Neuronal stem cell (in vitro differentiated cells): ENCODE measurements around the gene KLHL10.

Experiments used
- DNase-seq: peaks from one replicate; pipeline ENCODE4 v3.0.0-alpha.2; 2013; ENCODE audit warnings: low spot score
- H2AFZ ChIP-seq: one replicate; pipeline ENCODE4 v1.6.1; 2013; ENCODE audit warnings: mild to moderate bottlenecking, low read length, inconsistent platforms
- H2AK5ac ChIP-seq: 2 replicates; pipeline ENCODE4 v1.6.1; 2013; ENCODE audit warnings: low read depth, mild to moderate bottlenecking, inconsistent platforms, low read length, moderate library complexity, mixed read lengths
- H2BK120ac ChIP-seq: 2 replicates; pipeline ENCODE4 v1.6.1; 2013; ENCODE audit warnings: low read depth, mild to moderate bottlenecking, inconsistent platforms, low read length, moderate library complexity, mixed read lengths
- H2BK12ac ChIP-seq: one replicate; pipeline ENCODE4 v1.6.1; 2013; ENCODE audit warnings: low read length, inconsistent platforms
- H2BK15ac ChIP-seq: 2 replicates; pipeline ENCODE4 v1.6.1; 2013; ENCODE audit warnings: mild to moderate bottlenecking, low read length, inconsistent platforms, mixed read lengths
- H2BK5ac ChIP-seq: one replicate; pipeline ENCODE4 v1.6.1; 2013; ENCODE audit warnings: inconsistent platforms, mild to moderate bottlenecking, low read length, moderate library complexity
- H3K14ac ChIP-seq: one replicate; pipeline ENCODE4 v1.6.1; 2013; ENCODE audit warnings: low read length, inconsistent platforms
- H3K18ac ChIP-seq: 2 replicates; pipeline ENCODE4 v1.6.1; 2013; ENCODE audit warnings: low read length, inconsistent platforms
- H3K23ac ChIP-seq: 2 replicates; pipeline ENCODE4 v1.6.1; 2013; ENCODE audit warnings: low read depth, mild to moderate bottlenecking, mixed read lengths, low read length, inconsistent platforms; ENCODE audit not compliant: poor library complexity
- H3K27ac ChIP-seq: replicated peaks from 3 replicates; pipeline ENCODE4 v1.5.1; 2013; ENCODE audit warnings: low read length, inconsistent platforms
- H3K27me3 ChIP-seq, 3 experiments: 2 replicates each; pipeline ENCODE4 v1.6.1; 2013; ENCODE audit warnings: low read length in 3 of 3, mild to moderate bottlenecking in 2 of 3, inconsistent platforms in 1 of 3, low read depth in 1 of 3, mixed read lengths in 1 of 3, moderate library complexity in 1 of 3; ENCODE audit not compliant: control insufficient read depth in 3 of 3, insufficient read depth in 3 of 3
- H3K36me3 ChIP-seq, 2 donors: replicated peaks in 1 of 2; 2 replicates each; pipeline ENCODE4 v1.6.1; 2013; ENCODE audit warnings: low read length in 2 of 2; ENCODE audit not compliant: control insufficient read depth in 2 of 2, insufficient read depth in 2 of 2
- H3K4ac ChIP-seq: 2 replicates; pipeline ENCODE4 v1.6.1; 2013; ENCODE audit warnings: inconsistent platforms, mild to moderate bottlenecking, low read length, moderate library complexity
- H3K4me1 ChIP-seq, 2 donors: 1 replicate in 1 of 2; 2 replicates in 1 of 2; pipeline ENCODE4 v1.6.1; 2013; ENCODE audit warnings: low read length in 2 of 2, low read depth in 1 of 2; ENCODE audit not compliant: control insufficient read depth in 2 of 2, insufficient read depth in 1 of 2
- H3K4me2 ChIP-seq: one replicate; pipeline ENCODE4 v1.6.1; 2013; ENCODE audit warnings: mild to moderate bottlenecking, low read length, inconsistent platforms; ENCODE audit not compliant: insufficient read depth, poor library complexity, severe bottlenecking
- H3K4me3 ChIP-seq, 2 donors: 2 replicates each; pipeline ENCODE4 v1.5.1; 2013; ENCODE audit warnings: low read length in 2 of 2, mild to moderate bottlenecking in 2 of 2, inconsistent platforms in 1 of 2, moderate library complexity in 1 of 2
- H3K79me1 ChIP-seq: one replicate; pipeline ENCODE4 v1.6.1; 2013; ENCODE audit warnings: low read depth, mild to moderate bottlenecking, inconsistent platforms, low read length, moderate library complexity
- H3K9ac ChIP-seq: one replicate; pipeline ENCODE4 v1.6.1; 2013; ENCODE audit warnings: mild to moderate bottlenecking, low read depth, low read length, inconsistent platforms; ENCODE audit not compliant: poor library complexity
- H3K9me3 ChIP-seq, 2 donors: replicated peaks in 1 of 2; 2 replicates each; pipeline versions ENCODE3 to v1.6.1; 2013; ENCODE audit warnings: low read length in 2 of 2, mild to moderate bottlenecking in 2 of 2, inconsistent platforms in 1 of 2, low read depth in 1 of 2, mixed read lengths in 1 of 2, moderate library complexity in 1 of 2; ENCODE audit not compliant: control insufficient read depth in 2 of 2, insufficient read depth in 1 of 2
- H4K8ac ChIP-seq: one replicate; pipeline ENCODE4 v1.6.1; 2013; ENCODE audit warnings: low read depth, mild to moderate bottlenecking, inconsistent platforms, low read length, moderate library complexity
- H4K91ac ChIP-seq: one replicate; pipeline ENCODE4 v1.6.1; 2013; ENCODE audit warnings: low read length, low read depth, mild to moderate bottlenecking, inconsistent platforms; ENCODE audit not compliant: poor library complexity
- WGBS, 2 donors: extraction: QIAGEN DNeasy Blood & Tissue Kit; methylation state at CpG; one replicate each; pipeline ENCODE4 v1.1.7; 2013; ENCODE audit warnings: missing lambda C conversion rate in 2 of 2, mixed read lengths in 1 of 2; ENCODE audit not compliant: insufficient read length in 2 of 2, insufficient replicate concordance in 1 of 2; ENCODE audit errors: extremely low coverage in 2 of 2; 5-methylcytosine and 5-hydroxymethylcytosine counted together

Gene KLHL10

DNA sequence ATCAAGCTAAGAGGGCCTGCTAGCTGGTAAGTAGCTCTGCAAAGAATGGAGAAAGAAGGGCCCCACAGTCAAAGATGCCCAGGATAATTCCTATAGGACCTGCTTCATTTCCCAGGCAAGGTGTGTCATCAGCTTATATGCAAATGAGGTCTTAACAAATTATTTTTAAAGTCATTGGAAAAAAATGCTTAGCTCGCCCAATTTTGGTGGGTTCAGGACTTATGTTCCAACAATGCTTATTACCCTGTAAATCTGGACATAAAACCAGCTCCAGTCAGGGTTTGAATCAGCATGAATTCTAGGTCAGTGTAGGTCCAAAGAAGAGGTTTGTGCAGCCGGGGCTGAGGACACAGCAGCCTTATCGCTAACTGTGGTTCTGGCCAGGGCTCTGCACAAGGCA, 55.8 kb downstream of the KLHL10 start:
- H3K36me3 ChIP-seq, result peaks cover 71 to 96% of the 10 kb centered on the region in 2 donors

DNA sequence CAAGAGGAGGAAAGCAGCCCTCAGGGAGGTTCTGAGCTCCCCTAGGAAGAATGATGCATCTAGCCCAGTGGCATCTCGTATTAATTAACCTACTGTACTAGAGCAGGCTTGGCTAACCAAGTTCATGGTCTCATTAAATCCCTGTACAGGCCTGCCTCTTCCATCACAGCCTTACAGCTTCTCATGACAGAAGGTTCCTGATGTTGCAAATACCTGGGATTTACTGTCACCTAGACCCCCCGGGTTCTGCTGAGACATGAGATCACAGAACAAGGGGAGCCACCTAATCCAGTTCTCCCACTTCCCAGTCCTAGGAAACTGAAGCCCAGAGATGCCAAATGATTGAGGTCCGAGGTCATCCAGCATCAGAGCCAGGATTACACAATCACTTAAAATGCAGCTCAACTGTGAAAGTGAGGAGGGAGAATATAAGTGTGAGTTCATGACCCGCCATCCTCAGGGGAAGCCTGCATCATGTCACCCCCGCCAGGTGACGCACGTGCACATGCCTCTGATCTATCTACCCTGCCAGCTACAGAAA, 57.2 kb downstream of the KLHL10 start:
- H2BK12ac ChIP-seq, result no peak overlapping the region
- no CpG with 5 or more reads among the region's 7 CpGs for WGBS, 2 donors
- peaks cover 14% of the 10 kb centered on the region for H3K79me1 ChIP-seq
- H4K91ac ChIP-seq, result no peak overlapping the region
- H3K4ac ChIP-seq, result no peak overlapping the region
- H3K14ac ChIP-seq, result no peak overlapping the region
- no peak overlapping the region for H2BK15ac ChIP-seq
- H3K27ac ChIP-seq, result no peak overlapping the region
- no peak for DNase-seq
- peaks cover 74 to 96% of the 10 kb centered on the region in 2 donors for H3K36me3 ChIP-seq
- H4K8ac ChIP-seq, result no peak overlapping the region
- H3K27me3 ChIP-seq, result no peaks in the 10 kb centered on the region
- H3K4me1 ChIP-seq, result no peaks in the 10 kb centered on the region
- no peak overlapping the region for H3K9ac ChIP-seq
- H2BK120ac ChIP-seq, result no peak overlapping the region
- H3K4me3 ChIP-seq, result no peak overlapping the region
- no peak overlapping the region for H3K4me2 ChIP-seq
- no peak overlapping the region for H2AK5ac ChIP-seq
- no peak overlapping the region for H2AFZ ChIP-seq
- H3K23ac ChIP-seq, result no peak overlapping the region
- no peak overlapping the region for H3K18ac ChIP-seq
- H3K9me3 ChIP-seq, result no peaks in the 10 kb centered on the region
- no peak overlapping the region for H2BK5ac ChIP-seq

More for the DNA sequence above, 55.8 kb downstream of the KLHL10 start:
- no peak overlapping the region for H3K4ac ChIP-seq
- H3K4me2 ChIP-seq, result no peak overlapping the region
- no peak overlapping the region for H3K18ac ChIP-seq
- no peaks in the 10 kb centered on the region for H3K9me3 ChIP-seq
- H2AK5ac ChIP-seq, result no peak overlapping the region
- H4K91ac ChIP-seq, result no peak overlapping the region
- no peak for DNase-seq
- no peak overlapping the region for H3K14ac ChIP-seq
- WGBS, 2 donors, result no CpG with 5 or more reads among the region's 3 CpGs
- no peak overlapping the region for H3K9ac ChIP-seq
- no peak overlapping the region for H3K23ac ChIP-seq
- H2BK15ac ChIP-seq, result no peak overlapping the region
- no peak overlapping the region for H2BK120ac ChIP-seq
- peak overlapping the region in 1 of 2 donors; percentile 27 for H3K4me3 ChIP-seq
- no peak overlapping the region for H2BK12ac ChIP-seq
- no peaks in the 10 kb centered on the region for H3K27me3 ChIP-seq
- no peak overlapping the region for H2AFZ ChIP-seq
- H3K27ac ChIP-seq, result no peak overlapping the region
- no peak overlapping the region for H4K8ac ChIP-seq
- H3K79me1 ChIP-seq, result peaks cover 14% of the 10 kb centered on the region
- no peaks in the 10 kb centered on the region for H3K4me1 ChIP-seq
- H2BK5ac ChIP-seq, result no peak overlapping the region

DNA sequence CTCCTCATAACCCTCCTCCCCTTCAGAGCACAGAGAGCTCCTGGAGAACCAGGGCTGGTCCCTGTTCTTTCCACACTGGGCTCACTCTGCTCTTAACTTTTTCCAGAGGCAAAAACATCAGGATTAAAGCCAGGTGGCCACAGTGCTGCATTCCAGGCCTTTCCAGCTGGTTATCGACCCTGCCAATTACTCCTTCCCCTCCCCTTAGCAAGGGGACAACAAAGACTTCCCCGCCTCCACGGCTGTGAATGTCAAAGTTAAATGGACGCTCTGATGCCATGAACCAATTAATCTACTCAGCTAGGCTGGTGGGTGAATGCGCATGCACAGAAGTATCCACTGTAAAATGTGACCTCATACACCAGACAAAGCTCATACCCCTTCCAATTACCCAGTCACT, 58.0 kb downstream of the KLHL10 start:
- Histone ChIP-seq H4K8ac (no peak overlapping the region), H2BK12ac (no peak overlapping the region), H2AFZ (no peak overlapping the region), H3K14ac (no peak overlapping the region), H2BK5ac (no peak overlapping the region), H4K91ac (no peak overlapping the region), H3K27me3 (no peaks in the 10 kb centered on the region), H2BK15ac (no peak overlapping the region), H3K27ac (no peak overlapping the region), H3K9ac (no peak overlapping the region), H3K79me1 (peaks cover 14% of the 10 kb centered on the region), H3K4ac (no peak overlapping the region), H3K4me1 (no peaks in the 10 kb centered on the region), H3K18ac (no peak overlapping the region), H3K9me3 (no peaks in the 10 kb centered on the region), H3K4me3 (no peak overlapping the region), H3K23ac (no peak overlapping the region), H2AK5ac (no peak overlapping the region), H3K36me3 (peaks cover 77 to 99% of the 10 kb centered on the region in 2 donors), H2BK120ac (no peak overlapping the region), H3K4me2 (no peak overlapping the region)
- WGBS, 2 donors, result no CpG with 5 or more reads among the region's 5 CpGs
- DNase-seq, result no peak

DNA sequence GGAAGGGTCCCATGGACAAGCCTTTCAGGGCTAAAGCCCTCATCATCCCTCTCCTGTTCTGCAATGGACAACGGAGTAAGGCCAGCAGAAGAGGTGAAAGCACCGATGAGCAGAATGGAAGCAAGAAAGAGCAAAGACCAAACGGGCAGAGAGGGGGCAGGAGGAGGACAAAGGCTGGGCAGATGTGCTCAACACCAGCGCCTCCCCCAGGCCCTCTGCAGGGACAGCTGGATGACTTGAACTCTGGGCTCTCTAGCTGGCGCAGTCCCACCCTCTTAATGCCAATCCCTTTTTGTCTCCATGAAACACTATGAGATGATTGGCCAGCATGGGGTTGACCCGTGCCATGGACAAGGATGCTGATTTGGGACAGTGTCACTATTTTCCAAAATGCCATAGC, 59.1 kb downstream of the KLHL10 start:
- no peak overlapping the region for H3K4me3 ChIP-seq
- no peak overlapping the region for H4K91ac ChIP-seq
- no peaks in the 10 kb centered on the region for H3K4me1 ChIP-seq
- no peaks in the 10 kb centered on the region for H3K27me3 ChIP-seq
- H3K36me3 ChIP-seq, result peaks cover 79 to 99% of the 10 kb centered on the region in 2 donors
- H3K14ac ChIP-seq, result no peak overlapping the region
- no peaks in the 10 kb centered on the region for H3K9me3 ChIP-seq
- H2BK5ac ChIP-seq, result no peak overlapping the region
- H3K79me1 ChIP-seq, result peaks cover 12% of the 10 kb centered on the region
- H2BK12ac ChIP-seq, result no peak overlapping the region
- no peak overlapping the region for H3K9ac ChIP-seq
- H2AK5ac ChIP-seq, result no peak overlapping the region
- H3K4me2 ChIP-seq, result no peak overlapping the region
- WGBS, 2 donors, result no CpG with 5 or more reads among the region's 6 CpGs
- no peak overlapping the region for H3K27ac ChIP-seq
- no peak overlapping the region for H3K23ac ChIP-seq
- H2BK120ac ChIP-seq, result no peak overlapping the region
- H2BK15ac ChIP-seq, result no peak overlapping the region
- no peak for DNase-seq
- H4K8ac ChIP-seq, result no peak overlapping the region
- no peak overlapping the region for H2AFZ ChIP-seq
- H3K4ac ChIP-seq, result no peak overlapping the region
- H3K18ac ChIP-seq, result no peak overlapping the region
